NCI-H1930 (cell line): ENCODE results near the gene PNLIPRP1.
A peak's percentile ranks its signal among the peaks of the same experiment; 100 is the strongest.

Source experiments
- DNase-seq, 2 experiments: peaks; one replicate each; lab custom pipeline; 2025; lab: John Stamatoyannopoulos, UW

PNLIPRP1 gene

DNA sequence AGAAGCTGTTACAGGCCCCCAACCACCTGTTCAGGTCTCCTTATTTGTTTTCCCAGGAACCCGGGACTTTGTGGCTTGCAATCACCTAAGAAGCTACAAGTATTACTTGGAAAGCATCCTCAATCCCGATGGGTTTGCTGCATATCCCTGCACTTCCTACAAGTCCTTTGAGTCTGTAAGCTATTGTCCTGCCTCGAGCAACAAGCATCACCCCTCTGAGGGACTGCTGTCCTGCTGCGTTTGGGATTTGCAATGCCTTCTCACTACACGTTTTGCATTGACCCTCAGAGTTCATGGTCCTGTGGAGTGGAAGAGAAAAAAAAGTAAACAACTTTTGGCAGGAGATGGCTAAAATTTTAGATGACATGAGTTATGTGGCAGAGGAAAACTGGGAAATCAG, 9.2 kb downstream of the PNLIPRP1 start:
- no peak for DNase-seq

DNA sequence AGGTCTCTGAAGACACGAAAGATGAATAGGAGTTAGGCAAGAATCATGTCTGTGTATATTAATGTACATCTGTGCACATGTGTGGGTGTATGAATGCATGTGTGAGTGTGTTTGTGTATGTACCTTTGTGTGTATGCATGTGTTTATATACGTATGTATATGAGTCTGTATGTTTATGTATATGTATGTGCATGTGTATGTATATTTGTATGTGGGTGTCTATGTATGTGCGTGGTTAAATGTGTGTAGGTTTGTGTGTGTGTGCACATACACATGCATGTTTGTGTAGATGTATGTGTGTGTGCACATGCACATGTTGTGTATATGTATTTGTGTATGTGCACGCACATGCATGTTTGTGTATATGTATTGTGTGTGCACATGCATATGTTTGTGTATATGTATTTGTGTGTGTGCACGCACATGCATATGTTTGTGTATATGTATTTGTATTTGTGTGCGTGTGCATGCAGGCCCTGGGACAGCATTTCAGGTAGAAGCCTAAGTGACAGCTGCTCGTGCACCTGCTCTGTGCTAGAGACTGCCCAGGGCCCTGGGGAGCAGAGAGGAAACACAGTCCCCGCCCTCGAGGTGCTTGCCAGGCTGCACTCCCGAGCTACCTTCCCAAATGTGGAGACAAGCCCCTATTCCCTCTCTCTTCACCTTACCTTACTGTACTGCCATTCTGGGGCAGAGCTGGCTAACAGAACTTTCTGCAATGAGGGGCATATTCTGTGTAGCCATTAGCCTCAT, 12.1 kb downstream of the PNLIPRP1 start:
- DNase-seq, result no peak

DNA sequence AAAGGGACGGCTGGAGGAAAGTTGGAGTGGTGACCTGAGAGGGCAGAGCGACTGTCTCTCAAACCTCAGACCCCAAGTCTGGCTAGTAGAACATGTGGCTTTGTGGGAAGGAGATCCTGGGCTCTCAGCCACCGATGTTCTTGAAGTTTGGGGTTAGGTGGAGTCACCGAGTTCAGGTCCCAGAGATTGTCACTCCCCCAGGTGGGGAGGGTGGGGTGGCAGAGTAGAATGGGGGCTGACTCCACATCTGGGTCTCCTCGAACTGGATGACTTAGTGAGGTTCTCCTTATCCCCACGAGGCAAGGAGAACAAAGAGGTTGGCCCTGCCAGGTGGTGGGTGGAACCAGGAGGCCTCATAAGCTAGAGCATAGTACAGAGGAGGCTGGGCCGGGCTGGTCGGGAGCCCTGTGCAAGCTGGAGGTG, 15.3 kb downstream of the PNLIPRP1 start:
- no peak for DNase-seq

DNA sequence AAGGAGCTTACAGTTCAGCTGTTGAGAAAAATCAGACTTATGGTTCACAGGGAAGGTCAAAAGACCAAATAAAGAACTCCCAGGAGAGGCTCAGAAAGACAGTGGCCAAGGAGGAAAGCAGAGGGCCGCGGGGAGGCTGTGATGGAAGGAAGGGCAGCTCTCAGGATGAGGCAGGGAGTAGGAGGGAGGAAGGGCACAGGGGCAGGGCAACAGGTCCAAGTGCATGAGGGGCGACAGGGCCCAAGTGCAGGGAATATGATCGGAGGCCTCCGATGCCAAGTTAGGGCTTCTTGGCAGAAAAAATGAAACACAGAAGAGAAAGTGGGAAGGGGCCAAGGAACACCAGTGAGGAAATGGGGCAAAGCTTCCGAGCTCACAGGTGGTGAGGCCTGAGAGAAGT, 16.6 kb downstream of the PNLIPRP1 start:
- no peak for DNase-seq

DNA sequence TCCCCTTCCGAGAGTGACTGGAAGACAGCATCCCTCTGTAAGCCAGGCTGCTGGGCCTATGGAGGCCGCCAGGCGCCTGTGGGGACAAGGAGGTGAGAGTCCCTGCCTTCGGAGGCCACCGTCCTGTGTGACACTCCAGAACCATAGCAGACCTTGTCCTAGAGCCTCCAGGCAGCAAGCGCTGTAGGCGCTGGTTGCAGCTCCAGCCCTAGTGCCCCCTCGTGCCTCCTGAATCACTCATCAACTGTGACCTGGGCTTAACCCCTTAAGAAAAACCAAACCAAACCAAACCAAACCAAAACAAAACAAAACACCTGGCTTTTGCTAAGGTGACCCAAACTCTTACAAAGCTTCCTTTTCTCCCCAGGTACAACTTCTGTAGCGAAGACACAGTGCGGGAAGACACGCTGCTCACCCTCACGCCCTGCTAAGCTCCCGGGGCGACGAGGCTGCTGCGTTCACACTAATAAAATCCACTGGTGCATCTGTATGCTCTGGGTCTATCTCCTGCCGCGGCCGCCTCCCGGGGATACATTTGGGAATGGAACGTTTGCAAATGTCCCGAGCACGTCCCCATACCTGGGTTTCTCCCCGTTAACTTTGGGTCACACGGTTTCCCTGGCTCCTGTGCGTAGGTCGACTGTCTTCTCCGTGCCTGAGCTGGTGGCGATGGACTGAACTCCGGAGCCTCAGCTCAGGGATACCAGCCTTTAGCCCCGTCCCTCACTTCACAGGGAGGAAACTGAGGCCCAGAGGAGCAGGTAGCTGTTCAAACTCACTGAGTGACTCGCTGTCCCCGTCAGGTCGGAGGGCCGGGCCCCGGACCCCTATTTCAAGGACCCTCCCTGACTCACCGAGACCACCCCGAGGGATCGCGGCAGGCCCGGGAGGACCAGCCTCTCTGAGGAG, 18.2 kb downstream of the PNLIPRP1 start:
- no peak for DNase-seq

DNA sequence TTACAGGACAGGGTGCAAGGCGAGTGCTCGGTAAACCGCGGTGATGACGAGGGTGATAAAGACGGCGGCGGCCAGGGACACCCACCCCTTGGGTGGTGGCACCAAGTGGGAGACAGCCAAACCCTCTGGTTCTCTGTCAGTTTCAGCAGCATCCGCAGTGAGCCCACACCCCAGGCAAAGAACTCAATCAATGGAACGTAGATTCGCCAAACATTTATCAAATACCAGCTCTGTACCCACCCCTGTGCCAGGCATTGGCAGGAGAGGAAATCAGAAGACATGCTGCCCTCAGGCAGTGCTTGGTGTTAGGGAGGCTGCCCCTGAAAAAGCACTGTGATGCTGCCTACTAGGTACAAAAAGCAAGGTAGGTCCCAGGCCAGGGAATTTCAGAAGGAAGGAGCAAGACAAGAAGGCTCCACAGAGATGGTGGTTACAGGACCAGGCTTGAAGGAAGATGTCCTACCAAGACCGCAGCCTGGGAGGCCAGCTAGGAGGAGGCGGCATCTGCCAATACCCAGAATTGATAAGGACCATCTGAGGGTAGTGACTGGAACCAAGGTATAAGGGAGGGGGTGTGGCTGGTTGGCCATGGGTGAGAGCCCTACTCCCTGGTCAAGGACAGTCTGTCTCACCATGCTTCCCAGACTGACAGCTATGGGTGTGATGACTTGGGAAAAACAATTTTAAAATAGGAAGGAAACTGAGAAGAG, 19.8 kb downstream of the PNLIPRP1 start:
- no peak for DNase-seq

DNA sequence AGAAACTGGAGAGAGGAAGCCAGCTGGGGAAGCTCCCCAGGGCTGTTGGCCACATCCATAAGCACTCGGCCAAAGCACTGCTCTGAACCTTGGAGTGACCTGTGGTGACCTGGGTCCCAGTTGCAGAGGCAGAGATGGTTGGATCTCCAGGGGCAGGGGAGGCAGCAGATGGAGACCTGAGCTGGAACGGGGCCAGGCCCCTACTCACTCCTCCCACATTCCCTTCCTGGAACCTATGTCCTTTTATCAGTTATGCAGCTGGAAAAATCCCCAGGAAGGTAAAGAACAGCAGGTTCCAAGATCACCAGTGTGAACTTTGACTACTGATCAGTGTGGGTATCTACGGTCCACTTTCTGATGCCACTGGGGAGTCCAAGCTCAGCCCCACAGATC, 20.4 kb downstream of the PNLIPRP1 start:
- DNase-seq, result no peak

DNA sequence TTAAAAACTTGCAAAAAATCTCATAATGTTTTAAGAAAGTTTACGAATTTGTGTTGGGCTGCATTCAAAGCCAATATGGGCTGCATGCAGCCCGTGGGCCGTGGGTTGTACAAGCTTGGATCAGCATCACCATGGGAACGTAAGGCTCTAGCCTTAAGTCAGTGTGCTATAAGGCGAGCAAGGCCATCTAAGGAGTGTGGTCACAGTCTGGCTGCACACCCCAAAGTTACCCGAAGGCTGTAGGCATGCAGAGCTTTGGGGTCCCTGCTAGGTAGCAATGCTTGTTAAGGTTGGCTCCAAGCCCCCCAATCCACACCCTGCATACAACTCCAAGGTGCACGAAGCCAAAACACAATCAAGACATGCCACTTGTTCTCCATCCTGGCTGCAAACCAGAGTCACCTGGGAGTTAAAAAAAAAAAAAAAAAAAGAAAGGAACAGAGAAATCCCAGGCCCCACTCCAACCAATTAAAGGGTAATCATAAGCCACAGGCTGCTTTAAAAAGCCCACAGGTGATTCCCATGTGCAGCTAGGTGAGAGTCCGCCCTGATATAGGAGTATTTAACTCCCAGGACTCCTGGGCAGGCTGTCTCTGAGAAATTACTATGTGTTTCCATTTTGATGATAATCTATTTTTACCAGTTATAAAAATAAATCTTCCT, 21.5 kb downstream of the PNLIPRP1 start:
- no peak for DNase-seq

DNA sequence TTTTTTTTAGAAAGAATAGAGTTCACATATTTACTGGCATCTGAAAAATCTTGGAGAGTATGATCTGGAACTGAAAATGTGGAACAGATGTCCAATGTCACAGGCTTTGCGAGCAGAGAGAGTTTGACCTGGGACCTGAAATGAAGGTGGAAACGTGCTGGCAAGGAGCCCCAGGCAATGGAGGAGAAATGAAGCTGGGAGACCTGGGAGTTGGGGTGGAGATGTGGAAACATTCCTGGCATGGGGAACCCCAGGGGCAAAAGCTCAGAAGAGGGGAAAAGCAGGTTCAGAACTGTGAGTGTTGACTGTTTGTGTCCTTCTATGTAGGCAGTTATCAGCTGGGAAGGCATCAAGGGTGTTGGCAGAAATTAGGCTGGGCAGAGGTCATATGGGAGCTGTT, 22.7 kb downstream of the PNLIPRP1 start:
- DNase-seq, result no peak

DNA sequence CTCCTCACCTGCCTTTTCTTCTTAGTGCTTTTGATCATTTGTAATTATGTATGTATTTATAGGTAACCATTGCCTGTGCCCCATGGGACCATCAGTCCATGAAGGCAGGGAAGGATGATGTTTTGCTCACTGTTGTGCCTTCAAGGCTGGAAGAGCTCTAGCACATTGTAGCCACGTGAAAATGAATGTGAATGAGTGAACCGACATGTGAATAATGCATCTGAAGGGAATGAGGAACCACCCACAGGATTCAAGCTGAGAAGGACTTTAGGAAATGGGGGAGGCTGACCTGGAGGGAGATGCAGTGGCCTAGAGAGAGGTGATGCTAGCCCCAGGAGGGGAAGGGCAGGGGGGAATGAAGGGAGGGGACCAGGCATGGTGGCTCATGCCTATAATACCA, 24.0 kb downstream of the PNLIPRP1 start:
- DNase-seq, result no peak

DNA sequence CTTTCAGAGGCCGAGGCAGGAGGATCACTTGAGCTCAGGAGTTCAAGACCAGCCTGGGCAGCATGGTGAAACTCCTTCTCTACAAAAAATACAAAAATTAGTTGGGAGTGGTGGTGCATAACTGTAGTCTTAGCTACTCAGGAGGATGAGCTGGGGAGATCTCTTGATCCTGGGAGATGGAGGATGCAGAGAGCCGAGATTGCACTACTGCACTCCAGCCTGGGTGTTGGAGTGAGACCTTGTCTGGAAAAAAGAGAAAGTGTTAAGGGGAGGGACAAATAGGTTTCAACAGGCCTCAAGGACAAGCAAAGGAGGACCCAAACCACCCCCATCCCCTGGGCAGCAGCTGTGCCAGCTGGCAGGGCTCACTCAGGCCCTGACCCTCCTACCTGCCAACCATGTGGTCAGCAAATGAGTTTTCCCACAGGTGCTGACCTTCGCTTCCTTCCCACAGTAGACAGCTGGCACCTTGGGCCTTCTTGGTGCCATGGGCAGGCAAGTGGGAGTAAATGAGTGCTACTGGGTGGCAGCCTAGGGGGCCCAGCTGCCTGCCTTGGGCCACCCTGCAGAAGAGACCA, 24.5 kb downstream of the PNLIPRP1 start:
- no peak for DNase-seq

DNA sequence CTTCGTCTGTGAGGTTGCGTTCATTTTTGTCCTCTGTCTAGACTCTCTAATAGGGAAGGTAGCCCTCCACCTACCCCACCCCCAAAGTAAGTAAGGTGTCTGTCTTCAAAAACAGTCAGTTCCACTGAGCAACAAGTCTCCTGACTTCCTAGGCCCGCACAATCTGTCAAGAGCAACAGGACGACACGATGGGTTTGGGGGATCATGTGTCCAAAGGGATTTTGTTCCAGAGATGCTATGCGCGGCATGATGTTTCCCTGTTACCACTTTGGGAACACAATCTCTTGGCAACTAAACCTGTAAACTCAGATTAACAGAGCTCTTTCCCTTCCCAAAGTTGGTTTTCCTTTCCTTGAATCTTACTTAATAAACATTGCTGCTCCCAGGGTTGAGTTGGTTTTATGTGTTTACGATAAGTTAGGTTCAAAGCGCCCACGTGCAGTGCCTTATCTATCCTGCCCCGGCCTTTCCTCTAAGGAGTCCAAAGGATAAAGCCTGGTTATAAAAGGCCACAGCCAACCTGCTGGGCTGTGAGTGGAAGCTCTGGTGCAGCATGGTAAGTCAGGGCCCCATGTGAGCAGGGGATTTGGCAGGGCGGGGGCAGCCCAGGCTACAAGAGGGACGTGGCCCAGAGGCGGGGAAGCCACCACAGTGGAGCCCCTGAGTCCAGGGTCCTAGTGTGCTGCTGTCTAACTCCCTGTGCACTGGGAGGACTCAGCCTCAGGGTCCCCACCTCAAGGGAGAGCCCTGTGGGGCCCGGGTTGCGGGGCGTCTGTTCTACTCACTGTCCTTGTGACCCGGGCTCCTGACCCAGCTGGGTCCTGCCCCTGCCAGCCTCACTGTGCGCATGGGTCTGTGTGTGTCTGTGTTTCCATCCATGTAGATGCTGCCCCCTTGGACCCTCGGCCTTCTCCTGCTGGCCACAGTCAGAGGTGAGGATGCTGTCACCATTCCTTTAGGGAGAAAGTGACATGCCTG, 30.0 kb downstream of the PNLIPRP1 start, which contains the start of gene PNLIPRP2:
Gene PNLIPRP2 (plus strand): TSS at position 531 of the 978 bp plus-strand sequence.
- no peak for DNase-seq

DNA sequence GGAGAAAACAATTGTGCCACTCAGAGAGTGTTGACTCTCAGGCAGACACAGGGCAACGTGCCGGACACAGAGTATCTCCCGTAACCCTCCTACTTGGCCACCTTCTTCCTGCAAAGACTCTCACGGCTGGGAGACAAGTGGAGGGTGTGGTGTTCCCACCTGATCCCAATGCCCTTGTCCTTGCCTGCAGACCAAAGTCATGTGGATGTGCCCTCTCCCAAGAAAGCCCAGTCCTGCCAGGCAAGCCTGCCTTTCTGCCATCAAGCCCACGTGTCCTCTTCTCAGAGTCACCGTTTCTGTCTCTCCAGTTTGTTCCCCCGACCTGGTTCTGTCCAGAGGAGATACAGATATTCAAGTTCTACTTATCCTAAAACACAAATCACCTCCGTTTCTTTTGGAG, 30.7 kb downstream of the PNLIPRP1 start:
- no peak for DNase-seq

DNA sequence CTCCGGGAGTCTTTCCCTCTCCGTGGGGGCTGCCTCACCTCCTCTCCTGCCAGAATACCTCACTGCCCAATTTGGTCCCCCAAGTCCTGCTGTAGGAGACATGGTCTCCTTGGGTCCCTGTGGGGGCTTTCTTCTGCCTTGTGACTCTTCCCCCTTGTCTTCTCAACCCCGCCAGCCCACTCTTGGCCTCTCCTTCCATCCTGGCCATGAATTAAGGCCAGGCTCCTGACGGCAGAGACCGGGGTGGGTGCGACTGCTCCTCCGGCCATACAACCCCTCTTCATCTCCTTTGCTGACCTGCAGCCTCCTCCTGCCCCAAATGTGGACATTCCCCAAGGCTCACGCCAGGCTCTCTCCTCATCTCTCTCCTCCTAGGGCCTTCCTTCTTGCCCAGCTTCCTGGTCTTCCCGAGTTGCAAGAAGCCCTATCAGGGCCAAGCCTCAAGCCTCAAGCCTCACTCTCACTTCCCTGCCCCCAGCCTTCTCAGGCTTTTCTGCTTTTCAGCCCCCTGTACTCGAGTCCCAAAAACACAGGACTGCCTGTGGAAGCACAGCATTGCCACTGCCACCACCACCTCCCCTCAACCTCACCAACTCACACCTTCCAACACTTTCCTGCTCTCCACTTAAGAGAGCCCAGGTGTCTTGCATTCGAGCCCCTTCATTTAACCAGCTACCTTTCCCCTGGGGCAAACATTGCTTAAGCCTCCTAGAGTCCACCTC, 31.3 kb downstream of the PNLIPRP1 start:
- no peak for DNase-seq

DNA sequence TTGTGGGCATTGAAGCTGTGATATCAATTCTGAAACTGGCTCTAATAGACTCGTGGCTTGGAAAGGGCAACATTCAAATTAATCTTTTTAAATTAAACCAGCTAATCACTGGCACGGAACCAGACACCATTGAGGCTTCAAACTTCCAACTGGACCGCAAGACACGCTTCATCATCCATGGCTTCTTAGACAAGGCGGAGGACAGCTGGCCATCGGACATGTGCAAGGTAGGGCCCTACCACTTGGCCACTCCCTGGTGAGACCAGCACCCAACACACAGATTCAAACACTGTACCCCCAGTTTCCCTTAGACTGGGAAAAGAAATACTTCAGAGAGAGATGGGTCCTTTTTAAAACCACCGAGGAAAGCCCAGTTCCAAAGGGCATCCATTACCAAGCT, 35.1 kb downstream of the PNLIPRP1 start:
- DNase-seq, result no peak

DNA sequence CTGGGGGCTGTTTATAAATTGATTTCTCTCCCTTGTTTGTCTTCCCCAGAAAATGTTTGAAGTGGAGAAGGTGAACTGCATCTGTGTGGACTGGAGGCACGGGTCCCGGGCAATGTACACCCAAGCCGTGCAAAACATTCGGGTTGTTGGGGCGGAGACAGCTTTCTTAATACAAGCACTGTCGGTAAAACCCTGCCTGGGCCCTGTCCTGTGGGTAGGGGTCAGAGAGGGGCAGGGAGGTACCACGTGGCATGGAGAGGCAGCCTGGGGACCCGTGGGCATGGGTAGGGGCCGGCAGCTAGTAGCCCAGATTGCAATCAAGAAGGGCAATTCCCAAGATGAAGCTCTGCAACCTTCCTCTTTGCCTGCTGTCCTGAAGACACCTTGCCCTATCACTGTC, 36.1 kb downstream of the PNLIPRP1 start:
- DNase-seq, result no peak

DNA sequence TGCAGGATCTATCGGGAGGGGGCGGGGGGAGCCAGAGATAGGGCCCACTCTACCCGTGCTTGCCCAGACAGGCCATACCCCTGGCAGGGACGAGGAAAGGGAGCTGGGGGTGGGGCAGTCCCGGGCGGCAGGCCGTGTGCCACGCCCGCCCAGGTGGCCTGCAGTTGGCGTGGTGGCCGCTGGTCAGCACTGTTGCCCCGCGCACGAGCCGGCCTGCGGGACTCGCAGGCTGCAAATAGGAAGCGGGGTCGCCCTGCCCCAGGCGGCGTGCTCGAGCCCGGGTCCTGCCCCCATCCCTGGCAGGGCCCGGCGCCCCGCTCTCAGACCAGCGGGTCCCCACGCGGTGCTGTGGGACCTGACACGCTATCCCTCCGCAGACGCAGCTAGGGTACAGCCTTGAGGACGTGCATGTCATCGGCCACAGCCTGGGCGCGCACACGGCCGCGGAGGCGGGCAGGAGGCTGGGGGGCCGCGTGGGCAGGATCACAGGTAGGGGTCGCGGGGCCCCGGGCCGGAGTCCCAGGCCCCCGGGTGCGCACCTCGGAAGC, 36.7 kb downstream of the PNLIPRP1 start:
- peak; percentile 3 to 22 for DNase-seq

DNA sequence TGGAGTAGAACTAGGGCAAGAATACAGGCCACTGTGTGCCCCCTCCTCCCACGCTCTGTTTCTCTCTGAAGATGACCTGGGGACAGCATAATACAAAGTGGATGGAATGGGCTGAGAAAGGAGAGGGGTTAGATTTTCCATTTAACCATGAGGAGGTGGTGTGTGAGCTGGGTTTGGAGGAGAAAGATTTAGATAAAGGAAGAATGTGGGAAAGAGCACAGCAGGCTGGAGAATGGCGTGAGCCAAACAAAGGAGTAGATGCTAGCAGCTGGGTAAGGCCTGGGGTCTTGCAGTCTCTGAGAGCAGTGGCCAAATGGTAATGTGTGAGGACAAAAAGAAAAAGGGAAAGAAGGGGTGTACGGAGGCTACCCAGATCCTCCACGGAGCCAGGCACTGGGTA, 38.6 kb downstream of the PNLIPRP1 start:
- DNase-seq, result no peak

DNA sequence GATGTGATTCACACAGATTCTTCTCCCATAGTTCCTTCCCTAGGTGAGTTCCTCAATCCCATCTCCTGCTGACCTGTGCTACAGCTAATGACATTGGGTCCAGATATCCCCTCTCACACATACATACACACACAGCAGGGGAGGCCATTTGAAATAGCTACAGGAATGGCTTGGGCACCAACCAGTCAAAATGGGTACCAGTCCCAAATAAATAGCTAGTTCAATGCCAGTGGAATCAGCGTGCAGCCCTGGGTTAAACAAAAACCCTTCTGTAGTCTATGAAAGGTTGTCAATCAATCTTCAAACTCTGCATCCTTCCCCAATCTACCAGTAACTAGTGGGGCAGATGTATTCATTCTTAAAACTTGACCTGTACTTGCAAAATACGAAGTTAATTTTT, 39.3 kb downstream of the PNLIPRP1 start:
- DNase-seq, result no peak
